GM23338 (cell line): ENCODE data around the gene RGS3. TPM values are rescaled to one million over a fixed set of nuclear protein-coding genes. Genes with fewer than 3 reads are reported as not detected.

Experiments used
- ATAC-seq: fragments of 200-7000 bp; cut with Tn5 transposase; 3 replicates; pipeline ENCODE4 v1.9.1; 2020
- DNase-seq: peaks from one replicate; pipeline ENCODE4 v3.0.0-alpha.2; 2015; ENCODE audit warnings: low spot score
- H2AFZ ChIP-seq: fragments of 200-600 bp; sonication (generic); 2 replicates; pipeline ENCODE4 v1.8.0; 2016; ENCODE audit warnings: antibody characterized with exemption, mild to moderate bottlenecking, moderate library complexity
- H3F3A ChIP-seq: fragments of 200-600 bp; sonication (generic); replicated peaks from 2 replicates; pipeline ENCODE4 v1.8.0; 2017; ENCODE audit warnings: antibody characterized with exemption, mixed run types, low read depth
- H3K27ac ChIP-seq: fragments of 200-600 bp; sonication (generic); 2 replicates; pipeline ENCODE4 v1.6.1; 2016; ENCODE audit warnings: low read depth
- H3K27me3 ChIP-seq: fragments of 200-600 bp; sonication (generic); 2 replicates; pipeline ENCODE4 v1.8.0; 2016; ENCODE audit warnings: mild to moderate bottlenecking, mixed run types, moderate library complexity; ENCODE audit not compliant: insufficient read depth
- H3K36me3 ChIP-seq: fragments of 200-600 bp; sonication (generic); 2 replicates; pipeline ENCODE4 v1.8.0; 2016; ENCODE audit warnings: mild to moderate bottlenecking; ENCODE audit not compliant: insufficient read depth
- H3K4me1 ChIP-seq: fragments of 200-600 bp; sonication (generic); 2 replicates; pipeline ENCODE4 v1.8.0; 2016; ENCODE audit warnings: mild to moderate bottlenecking, moderate library complexity; ENCODE audit not compliant: insufficient read depth
- H3K4me2 ChIP-seq: fragments of 200-600 bp; sonication (generic); 2 replicates; pipeline ENCODE4 v1.7.1; 2017; ENCODE audit warnings: mixed run types
- H3K4me3 ChIP-seq: fragments of 200-600 bp; sonication (generic); 2 replicates; pipeline ENCODE4 v1.6.1; 2016; ENCODE audit warnings: mixed run types
- H3K79me2 ChIP-seq: fragments of 200-600 bp; sonication (generic); replicated peaks from 2 replicates; pipeline ENCODE4 v1.8.0; 2017; ENCODE audit warnings: mild to moderate bottlenecking; ENCODE audit not compliant: insufficient read depth
- H3K9me2 ChIP-seq: fragments of 200-600 bp; sonication (generic); 2 replicates; pipeline ENCODE4 v1.8.0; 2017; ENCODE audit not compliant: insufficient read depth
- H4K20me1 ChIP-seq: fragments of 200-600 bp; sonication (generic); replicated peaks from 2 replicates; pipeline ENCODE4 v1.8.0; 2017; ENCODE audit warnings: mild to moderate bottlenecking; ENCODE audit not compliant: insufficient read depth
- H3K27ac Mint-ChIP-seq: 2 replicates; pipeline ENCODE4 v1.8.0; 2020; ENCODE audit warnings: inconsistent platforms, mild to moderate bottlenecking, moderate library complexity, mixed read lengths
- H3K27me3 Mint-ChIP-seq: 3 replicates; pipeline ENCODE4 v1.8.0; 2022; ENCODE audit warnings: low read depth, mild to moderate bottlenecking, moderate library complexity, mixed read lengths, inconsistent platforms; ENCODE audit not compliant: insufficient read depth, poor library complexity
- H3K36me3 Mint-ChIP-seq: 3 replicates; pipeline ENCODE4 v1.8.0; 2021; ENCODE audit warnings: low read depth, mild to moderate bottlenecking, inconsistent platforms, moderate library complexity, mixed read lengths
- H3K4me1 Mint-ChIP-seq: 3 replicates; pipeline ENCODE4 v1.8.0; 2020; ENCODE audit warnings: mild to moderate bottlenecking, inconsistent platforms, mixed read lengths
- H3K4me3 Mint-ChIP-seq: 3 replicates; pipeline ENCODE4 v1.8.0; 2021; ENCODE audit warnings: moderate library complexity, mild to moderate bottlenecking, inconsistent platforms, mixed read lengths
- H3K9me3 Mint-ChIP-seq: 3 replicates; pipeline ENCODE4 v1.8.0; 2020; ENCODE audit warnings: moderate library complexity, mild to moderate bottlenecking, inconsistent platforms, mixed read lengths
- CREB1 ChIP-seq: fragments of 250-450 bp; sonication (Bioruptor Pico); IDR thresholded peaks from 2 replicates; pipeline ENCODE4 v1.5.0; 2020; ENCODE audit warnings: low read depth, mild to moderate bottlenecking, moderate library complexity
- EZH2phosphoT487 ChIP-seq: fragments of 200-600 bp; sonication (generic); IDR thresholded peaks from one replicate; pipeline ENCODE4 v1.8.1; 2018; ENCODE audit warnings: antibody characterized with exemption; ENCODE audit not compliant: unreplicated experiment
- JUNB ChIP-seq: IDR thresholded peaks from one replicate; pipeline ENCODE4 v1.6.1; 2016; ENCODE audit warnings: antibody characterized with exemption; ENCODE audit not compliant: unreplicated experiment
- POLR2AphosphoS5 ChIP-seq: IDR thresholded peaks from 2 replicates; pipeline ENCODE4 v1.6.1; 2016; ENCODE audit warnings: antibody characterized with exemption, low read depth
- REST ChIP-seq: IDR thresholded peaks from one replicate; pipeline ENCODE4 v1.6.1; 2018; ENCODE audit warnings: antibody characterized with exemption; ENCODE audit not compliant: unreplicated experiment
- long read RNA-seq: library from polyadenylated mRNA; unstranded; transcript quantifications from one replicate; pipeline ENCODE4 v2.0.0, GENCODE V29; 2020; ENCODE audit not compliant: unreplicated experiment
- polyA plus RNA-seq: library from polyadenylated mRNA; unstranded; fragments of >200 nt; fragmentation: Nextera tagmentation; extraction: Ambion mirVana; gene quantifications from 2 replicates; pipeline ENCODE4 v1.2.1, GENCODE V29; 2016
- total RNA-seq: library from RNA; depleted of rRNA; stranded (reverse); fragments of >200 nt; shearing (Covaris generic); gene quantifications from 2 replicates; pipeline ENCODE4 v1.2.3, GENCODE V29; 2014; rRNA removed

RGS3 gene
- 16.0 and 24.3 TPM in 2 replicates for total RNA-seq
- polyA plus RNA-seq, result 12.2 and 14.2 TPM in 2 replicates
- long read RNA-seq, transcript RGS3-211 (5 exons, 2,155 nt), result major isoform, 14 of 16 reads
- long read RNA-seq, partial matches to known transcripts, result 1 of 16 reads
- long read RNA-seq, other reads (novel, unspliced or antisense), result 0 of 16 reads

DNA sequence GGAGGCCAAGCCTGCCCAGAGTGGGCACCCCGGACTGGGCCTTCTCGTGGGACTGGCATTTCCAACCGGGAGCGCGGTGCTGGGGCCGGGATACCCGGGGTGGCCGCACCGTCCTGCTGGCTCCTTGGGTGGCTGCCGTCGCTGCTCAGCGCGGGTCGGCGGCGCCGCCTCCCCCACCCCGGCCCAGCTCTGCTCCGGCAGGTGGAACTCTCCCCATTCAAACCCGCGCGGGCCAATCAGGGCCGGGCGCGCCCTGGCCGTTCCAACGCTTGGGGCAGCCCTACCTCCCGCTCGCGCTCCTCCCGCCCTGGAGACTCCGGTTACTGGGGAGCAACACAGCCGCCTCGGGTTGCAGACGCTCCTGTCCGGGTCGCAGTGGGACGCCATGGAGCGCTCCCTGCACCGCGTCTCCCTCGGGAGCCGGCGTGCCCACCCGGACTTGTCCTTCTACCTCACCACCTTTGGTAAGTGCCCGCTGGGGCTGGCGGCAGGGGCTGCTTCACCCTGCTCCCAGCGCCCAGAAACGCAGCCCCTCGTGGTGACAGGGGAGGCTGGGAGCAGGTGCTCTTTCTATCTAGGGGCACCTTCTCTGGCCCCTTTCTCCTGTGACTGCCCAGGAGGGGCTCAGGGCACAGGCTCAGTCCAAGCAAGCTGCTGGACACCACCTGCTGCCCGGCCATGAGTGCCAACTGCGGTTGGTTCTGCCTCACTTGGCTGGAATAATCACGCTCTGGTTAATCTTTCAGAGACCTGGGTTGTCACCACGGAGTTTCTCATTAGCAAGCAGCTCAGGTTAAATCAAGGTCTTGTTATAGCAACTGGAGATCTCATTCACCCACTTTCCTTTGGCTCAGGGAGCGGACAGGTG is at the start of gene RGS3:
RGS3 (plus strand) TSS at position 310 of the 868 bp plus-strand sequence; CDS start at position 386, 76 bp downstream.
- H3K27ac Mint-ChIP-seq, result no peak within 1 kb of the TSS
- H3K9me3 Mint-ChIP-seq, result no peaks in the 10 kb centered on the region

DNA sequence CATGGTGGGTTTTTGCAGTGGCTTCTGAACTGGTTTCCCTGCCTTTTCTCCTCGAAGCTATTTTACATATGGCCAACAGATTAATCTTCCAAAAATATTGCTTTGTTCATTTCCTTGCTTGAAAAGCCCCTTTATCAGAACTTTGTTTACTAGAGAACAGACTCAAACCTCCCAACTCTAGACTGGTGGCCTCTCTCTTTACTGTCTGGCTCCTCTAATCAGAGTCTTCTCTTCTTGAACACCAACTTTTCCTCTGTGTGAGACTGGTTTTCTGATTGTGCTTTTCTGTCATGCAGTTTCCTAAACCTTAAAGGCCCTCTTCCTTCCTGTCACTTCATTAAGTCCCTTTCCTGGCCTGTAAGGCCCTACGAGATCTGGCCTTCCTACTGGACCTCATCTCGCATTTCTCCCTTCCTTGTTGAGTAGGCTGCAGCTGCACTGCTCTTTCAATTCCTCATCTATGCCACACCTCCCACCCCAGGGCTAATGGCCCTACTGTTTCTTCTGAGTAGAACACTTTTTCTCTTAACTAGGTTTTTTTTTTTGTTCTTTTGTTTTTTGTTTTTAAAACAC is 47.3 kb upstream of the RGS3 start:
- TF ChIP-seq EZH2phosphoT487 (no peak), CREB1 (CRISPR knock-in tag) (no peak), POLR2AphosphoS5 (no peak), JUNB (no peak)
- H3K27ac ChIP-seq, result no peak overlapping the region
- H3K79me2 ChIP-seq, result no peaks in the 10 kb centered on the region
- no peak overlapping the region for H3K27ac Mint-ChIP-seq
- no peaks in the 10 kb centered on the region for H3K36me3 Mint-ChIP-seq
- no peaks in the 10 kb centered on the region for H3K9me2 ChIP-seq
- H3K4me1 Mint-ChIP-seq, result peaks cover 4% of the 10 kb centered on the region; the same call in 2 of the 3 replicates
- H3K4me2 ChIP-seq, result no peak overlapping the region
- H3K36me3 ChIP-seq, result no peaks in the 10 kb centered on the region
- no peak for ATAC-seq
- H3K4me3 ChIP-seq, result no peak overlapping the region
- no peaks in the 10 kb centered on the region for H3K9me3 Mint-ChIP-seq
- no peaks in the 10 kb centered on the region for H3K27me3 ChIP-seq
- H3K4me1 ChIP-seq, result 0 out of 2 replicates have a peak, but pooled peaks cover 4% of the 10 kb centered on the region
- peak overlapping the region; percentile 49; the same call in 1 of the 2 replicates for H2AFZ ChIP-seq
- no peak for DNase-seq
- no peak overlapping the region for H3K4me3 Mint-ChIP-seq
- no peaks in the 10 kb centered on the region for H4K20me1 ChIP-seq
- no peaks in the 10 kb centered on the region for H3F3A ChIP-seq
- H3K27me3 Mint-ChIP-seq, result no peaks in the 10 kb centered on the region

More for the DNA sequence above, at the start of gene RGS3:
- Histone ChIP-seq H3K36me3 (no peaks in the 10 kb centered on the region), H3K79me2 (no peaks in the 10 kb centered on the region), H2AFZ (peak within 1 kb of the TSS; percentile 98), H4K20me1 (no peaks in the 10 kb centered on the region), H3K4me2 (peak within 1 kb of the TSS; percentile 94), H3K27ac (no peak within 1 kb of the TSS), H3F3A (no peaks in the 10 kb centered on the region), H3K27me3 (peaks cover 26% of the 10 kb centered on the region), H3K4me1 (peaks cover 17% of the 10 kb centered on the region), H3K9me2 (no peaks in the 10 kb centered on the region), H3K4me3 (peak within 1 kb of the TSS; percentile 80)
- Mint-ChIP-seq H3K4me3 (peak within 1 kb of the TSS; percentile 70), H3K27me3 (peaks cover 23% of the 10 kb centered on the region), H3K4me1 (peaks cover 14% of the 10 kb centered on the region; the same call in 2 of the 3 replicates), H3K36me3 (no peaks in the 10 kb centered on the region)
- DNase-seq (peak; percentile 96), ATAC-seq (peak; percentile 99)
- TF ChIP-seq POLR2AphosphoS5, result peak; percentile 53
- no peak for TF ChIP-seq EZH2phosphoT487
- no peak for TF ChIP-seq REST
